HK-2 (cell line): ENCODE data around the gene ARMC2.

Experiments used
- DNase-seq: peaks from one replicate; pipeline ENCODE4 v3.0.0-alpha.2; 2018; ENCODE audit not compliant: unreplicated experiment

ARMC2 gene

DNA sequence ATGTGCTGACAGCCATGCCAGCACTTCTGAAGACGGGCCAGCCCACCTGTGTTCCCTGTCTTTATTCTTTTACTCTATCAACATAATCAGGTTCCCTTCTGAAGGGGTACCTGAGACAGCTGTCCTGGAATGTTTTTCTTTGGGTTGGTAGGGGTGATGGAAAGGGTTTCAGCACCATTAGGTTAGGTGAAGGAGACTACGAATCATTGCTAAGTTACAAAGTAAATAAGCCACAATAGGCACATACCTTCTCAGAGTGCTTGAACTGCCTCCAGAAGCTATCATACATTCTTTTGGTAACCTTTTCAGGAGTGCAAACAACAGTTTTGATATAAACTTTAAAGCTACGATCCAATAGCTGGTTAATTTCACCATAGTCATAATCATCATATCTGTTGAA is 140.1 kb downstream of the ARMC2 start:
- DNase-seq, result no peak

DNA sequence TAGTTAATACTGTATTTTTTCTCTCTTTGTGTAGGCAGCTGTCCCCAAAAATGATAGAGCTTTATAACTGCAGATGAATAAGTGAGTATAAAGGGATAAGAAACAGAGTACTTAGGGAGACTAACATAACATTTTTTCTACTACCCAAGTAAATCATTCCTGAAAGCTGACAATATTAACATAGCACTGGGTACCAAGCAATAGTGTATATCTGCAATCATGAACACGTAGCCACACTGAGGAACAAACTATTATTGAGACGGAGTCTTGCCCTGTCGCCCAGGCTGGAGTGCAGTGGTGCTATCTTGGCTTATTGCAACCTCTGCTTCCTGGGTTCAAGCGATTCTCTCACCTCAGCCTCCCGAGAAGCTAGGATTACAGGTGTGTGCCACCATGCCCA is 140.5 kb downstream of the ARMC2 start:
- no peak for DNase-seq

DNA sequence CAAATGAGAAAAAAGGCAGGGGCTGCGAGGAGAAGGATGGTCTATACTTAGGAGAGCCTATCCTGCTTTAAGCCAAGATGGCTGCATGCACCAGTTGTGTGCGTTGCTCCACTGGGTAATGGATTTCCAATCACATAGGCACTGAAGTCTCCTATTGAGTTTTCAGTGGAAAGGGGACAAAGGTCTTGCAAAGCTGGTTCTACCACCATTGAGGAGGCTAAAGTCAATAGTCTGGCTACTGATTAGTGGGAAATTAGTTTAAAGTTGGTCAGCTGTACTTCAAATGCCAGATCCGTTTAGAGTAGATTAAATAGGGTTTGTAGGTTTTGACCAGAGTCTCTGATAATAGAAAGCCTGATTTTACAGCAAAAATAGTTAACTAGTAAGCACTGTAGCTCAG is 141.5 kb downstream of the ARMC2 start:
- DNase-seq, result no peak

DNA sequence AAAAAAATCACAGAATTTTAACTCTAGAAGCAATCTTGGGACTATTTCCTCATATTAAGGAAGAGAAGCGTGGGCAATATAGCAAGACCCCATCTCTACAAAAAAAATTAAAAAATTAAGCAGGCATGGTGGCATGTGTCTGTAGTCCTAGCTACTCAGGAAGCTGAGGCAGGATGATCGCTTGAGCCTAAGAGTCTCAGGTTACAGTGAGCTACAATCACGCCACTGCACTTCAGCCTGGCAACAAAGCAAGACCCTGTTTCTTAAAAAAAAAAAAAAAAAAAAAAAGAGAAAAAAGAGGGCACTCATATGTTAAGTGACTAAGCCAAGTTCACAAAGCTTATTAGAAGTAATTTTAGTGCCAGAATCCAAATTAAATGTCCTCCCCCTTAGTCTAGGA is 145.7 kb downstream of the ARMC2 start:
- DNase-seq, result no peak

DNA sequence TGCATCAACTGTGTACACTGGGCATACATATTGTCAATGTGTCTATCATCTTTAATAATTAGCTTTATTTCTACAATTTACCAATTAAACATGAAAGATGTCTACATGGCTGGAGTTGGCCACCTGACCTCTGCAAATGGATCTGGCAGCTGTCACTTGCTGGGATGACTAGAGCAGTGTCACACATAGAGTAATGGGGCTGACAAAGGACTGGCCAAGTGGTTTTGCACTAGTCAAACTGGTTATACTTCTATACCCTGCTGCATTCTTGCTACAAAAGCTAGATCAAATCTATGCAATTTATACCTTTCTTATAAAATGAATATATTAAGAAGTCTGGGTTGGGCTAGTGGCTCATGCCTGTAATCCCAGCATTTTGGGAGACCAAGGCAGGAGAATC is 147.1 kb downstream of the ARMC2 start:
- no peak for DNase-seq

DNA sequence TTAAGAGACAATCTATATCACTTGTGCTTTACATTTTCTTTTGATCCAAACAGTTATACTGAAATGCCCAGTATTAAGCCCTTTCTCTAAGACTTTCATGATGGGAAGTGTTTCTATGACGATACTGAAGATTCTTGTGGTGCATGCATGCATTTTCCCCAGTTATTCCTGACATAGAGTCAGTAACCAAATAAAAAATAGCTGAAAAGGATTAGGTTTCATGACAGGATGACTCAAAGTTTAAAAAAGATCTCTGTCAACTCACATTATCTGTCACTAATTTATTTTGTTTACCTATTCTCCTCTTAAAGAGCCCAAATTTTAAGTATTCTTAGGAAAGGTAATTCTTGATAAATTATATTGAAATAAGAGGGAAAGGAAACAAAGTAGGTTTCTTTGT is 148.0 kb downstream of the ARMC2 start:
- DNase-seq, result no peak

DNA sequence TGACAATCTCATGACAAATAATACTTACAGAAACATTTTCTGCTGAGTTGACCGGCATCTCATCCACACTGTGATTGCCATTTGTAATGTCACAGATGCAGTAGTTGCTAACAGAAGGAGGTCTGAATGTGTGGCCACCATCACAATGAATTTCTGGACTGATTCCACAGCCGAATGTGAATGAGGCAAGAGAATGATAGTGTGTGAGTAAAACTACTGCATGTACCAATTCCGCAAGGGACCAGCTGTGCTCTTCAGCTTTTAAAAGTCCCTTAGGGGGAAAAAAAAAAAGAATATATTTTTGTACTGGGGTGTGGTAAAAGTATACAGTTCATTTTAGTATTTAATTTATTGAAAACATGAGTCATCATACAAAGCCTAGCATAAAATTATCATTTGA is 150.3 kb downstream of the ARMC2 start:
- no peak for DNase-seq

DNA sequence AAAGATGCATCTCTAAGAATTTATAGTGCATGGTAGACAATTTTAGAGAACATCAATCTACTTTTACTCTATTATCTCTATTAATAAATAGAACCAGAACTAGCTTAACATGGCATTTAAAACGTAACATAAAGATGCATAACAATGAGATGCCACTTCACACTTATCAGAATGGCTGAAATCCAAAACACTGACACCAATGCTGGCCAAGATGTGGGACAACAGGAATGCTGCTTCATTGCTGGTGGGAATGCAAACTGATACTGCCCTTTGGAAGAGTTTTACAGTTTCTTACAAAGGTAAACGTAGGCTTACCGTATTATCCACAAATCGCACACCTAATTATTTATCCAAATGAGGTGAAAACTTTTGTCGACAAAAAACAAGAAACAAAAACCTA is 151.2 kb downstream of the ARMC2 start:
- no peak for DNase-seq

DNA sequence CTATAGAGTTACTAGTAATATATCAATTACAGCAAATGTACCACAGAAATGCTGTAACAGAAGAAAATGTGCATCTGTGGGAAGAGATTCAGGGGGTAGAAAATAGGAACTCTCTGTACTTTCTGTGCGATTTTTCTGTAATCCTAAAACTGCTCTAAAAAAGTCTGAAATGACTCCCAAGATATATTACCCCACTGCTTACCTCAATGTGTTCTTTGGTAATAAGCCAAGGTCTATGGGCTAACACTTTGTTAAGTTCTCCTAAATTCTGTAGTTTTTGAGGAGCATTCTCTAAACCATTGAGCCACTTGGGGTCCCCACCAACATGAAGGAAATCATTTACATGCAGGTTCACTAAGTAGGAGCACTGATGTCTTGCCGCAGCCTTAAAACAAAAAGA is 152.1 kb downstream of the ARMC2 start:
- DNase-seq, result no peak

DNA sequence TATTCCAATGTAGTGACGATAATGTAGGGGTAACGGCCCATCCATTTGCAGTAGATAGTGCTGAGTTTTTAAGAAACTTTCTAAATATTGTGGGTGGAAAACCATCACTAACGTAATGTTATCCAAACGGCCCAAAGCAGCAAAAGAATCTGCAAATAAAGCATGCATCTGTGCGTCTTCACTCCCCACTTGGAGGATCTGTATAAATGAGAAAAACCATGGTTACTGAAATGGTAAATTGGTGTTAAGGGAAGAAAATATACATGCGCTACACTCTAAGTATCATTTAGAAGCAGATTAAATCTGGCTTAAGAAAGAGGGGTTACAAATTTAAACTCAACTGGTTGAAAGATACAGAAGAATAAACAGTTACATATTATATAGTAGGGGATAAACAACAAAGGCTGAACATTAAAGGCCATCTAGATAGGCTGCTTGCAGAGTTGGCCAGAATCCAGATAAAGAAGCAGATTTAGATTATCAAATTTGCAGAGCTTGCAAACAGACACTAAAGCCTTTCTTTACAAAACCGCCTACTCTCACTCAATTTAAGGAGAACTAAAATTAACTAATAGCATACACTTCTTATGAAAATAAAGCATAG is 153.2 kb downstream of the ARMC2 start:
- no peak for DNase-seq

DNA sequence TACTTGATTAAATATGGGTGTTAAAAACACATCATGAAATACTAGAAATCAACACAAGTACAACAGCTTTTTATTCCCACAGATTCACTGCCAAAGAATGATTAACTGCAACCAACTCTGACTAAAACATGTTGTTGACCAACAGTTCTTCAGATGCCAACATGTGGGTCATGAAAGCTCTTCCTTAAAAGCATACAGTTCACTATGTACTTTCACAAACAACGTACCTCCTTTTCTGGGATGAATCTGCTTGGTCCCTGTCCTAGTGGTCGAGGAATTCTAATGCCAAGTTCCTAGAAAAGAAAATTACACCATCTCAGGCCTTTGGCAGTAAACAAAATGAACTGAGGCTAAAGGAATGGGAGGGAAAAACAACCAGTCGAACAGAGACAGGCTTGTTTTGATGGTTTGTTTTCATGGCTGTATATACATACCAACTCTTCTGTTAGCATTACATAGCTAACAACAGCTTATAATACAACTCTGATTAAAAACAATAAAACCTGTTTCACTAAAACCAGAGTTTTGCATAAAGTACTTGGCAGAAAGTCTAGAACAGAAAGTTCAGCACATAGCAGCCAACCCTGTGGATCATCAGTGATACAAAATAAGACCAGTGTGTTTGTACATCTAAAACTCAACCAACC is 154.0 kb downstream of the ARMC2 start:
- no peak for DNase-seq

DNA sequence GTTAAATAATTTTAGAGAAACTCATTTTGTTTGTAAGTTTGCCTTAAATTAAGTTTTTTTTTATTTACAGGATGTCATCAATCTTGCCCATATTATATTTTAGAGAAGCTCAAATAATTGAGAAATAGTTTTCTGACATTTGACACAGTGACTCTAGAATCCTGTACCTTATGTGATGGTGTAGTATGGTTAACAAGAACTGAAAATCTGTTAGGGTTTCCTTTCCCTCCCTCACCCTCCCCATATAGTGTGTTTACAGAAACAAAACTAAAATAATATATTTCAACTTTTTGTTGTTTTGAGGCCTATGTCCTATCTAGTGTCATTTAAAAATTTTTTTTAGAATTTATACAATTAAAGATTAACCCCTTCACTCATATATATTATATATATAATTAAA is 154.7 kb downstream of the ARMC2 start:
- no peak for DNase-seq

DNA sequence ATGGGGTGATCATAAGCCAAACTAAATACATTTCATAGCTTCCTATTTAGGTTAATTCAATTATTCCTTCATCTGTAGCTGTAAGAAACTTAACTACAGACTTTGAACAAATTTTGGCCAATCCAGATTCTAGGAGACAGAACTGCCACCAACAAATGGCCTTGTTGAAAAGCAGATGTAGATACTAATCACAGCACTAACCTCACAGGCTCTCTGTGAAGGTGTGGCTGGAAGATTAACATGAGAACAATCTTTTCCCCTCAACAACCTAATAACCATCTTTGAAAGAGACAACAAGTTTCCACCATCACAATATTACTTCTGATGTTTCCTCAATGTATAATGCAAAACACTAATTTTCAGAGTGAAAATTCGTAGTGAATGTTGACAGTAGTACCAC is 158.6 kb downstream of the ARMC2 start:
- no peak for DNase-seq

DNA sequence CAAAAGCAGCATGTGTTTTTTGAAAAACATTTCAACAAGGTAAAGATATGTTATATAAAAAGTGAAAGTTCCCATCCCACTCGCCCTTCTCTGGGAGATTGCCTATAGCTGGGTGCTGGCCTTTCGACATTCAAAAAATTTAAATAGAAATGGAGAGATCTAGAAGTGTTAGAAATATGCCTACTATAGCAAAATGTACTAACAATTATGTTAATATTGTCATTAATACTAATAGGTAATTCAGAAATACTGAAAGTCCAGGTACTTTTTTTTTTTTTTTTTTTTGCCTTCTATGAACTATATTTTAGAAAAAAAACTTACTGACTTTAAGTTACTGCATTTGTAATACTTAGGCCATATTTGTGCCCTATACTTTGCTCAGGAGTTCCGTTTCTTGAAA is 159.3 kb downstream of the ARMC2 start:
- DNase-seq, result no peak

DNA sequence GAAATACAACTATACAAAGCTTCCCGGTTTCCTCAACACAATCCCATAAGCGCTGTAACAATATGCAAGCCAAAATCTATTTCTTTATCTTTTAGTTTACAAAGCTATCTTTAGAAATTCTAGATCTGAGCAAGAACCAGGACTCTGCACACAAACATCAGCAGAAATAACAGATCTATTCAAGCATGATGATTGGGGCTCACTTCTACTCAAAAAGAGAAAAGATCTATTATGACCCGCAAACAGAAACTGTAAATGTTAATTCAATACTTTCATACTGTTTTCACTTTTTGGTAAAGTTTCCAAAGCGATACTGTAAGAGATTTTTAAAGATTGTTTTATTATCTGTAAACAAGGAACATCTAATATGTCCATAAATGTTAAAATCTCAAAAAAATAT is 159.8 kb downstream of the ARMC2 start:
- DNase-seq, result no peak

DNA sequence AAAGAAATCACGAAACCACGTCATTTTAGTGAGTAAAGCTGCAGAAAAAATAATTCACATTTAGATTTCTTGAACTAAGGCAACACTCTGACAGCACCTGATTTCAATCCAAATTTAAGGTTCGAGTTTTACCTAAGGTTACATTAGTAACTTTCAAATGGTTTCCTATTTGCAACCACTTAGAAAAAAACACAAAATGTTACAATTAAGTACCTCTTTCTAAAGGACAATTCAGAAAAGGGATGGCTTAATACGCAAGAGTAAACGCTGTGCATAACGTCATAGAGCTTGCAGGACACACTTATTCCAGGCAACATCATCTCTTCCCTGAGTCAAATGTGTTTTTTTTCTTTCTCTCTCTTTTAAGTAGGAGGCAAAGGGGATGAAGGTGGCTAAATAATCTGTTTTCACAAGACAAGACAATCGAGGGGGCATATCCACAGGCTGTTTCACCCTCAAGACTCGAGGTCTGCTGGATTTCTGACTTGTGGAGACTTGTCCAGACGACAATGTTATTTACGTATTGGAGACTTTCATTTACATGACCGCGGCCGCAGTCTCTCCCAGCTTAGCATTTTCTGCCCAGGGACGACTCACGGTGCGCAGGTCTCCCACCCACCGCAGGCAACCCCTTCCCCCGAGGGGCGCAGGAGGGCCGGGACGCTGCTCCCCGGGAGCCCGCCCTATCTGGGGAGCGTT is 160.5 kb downstream of the ARMC2 start:
- DNase-seq, result no peak

DNA sequence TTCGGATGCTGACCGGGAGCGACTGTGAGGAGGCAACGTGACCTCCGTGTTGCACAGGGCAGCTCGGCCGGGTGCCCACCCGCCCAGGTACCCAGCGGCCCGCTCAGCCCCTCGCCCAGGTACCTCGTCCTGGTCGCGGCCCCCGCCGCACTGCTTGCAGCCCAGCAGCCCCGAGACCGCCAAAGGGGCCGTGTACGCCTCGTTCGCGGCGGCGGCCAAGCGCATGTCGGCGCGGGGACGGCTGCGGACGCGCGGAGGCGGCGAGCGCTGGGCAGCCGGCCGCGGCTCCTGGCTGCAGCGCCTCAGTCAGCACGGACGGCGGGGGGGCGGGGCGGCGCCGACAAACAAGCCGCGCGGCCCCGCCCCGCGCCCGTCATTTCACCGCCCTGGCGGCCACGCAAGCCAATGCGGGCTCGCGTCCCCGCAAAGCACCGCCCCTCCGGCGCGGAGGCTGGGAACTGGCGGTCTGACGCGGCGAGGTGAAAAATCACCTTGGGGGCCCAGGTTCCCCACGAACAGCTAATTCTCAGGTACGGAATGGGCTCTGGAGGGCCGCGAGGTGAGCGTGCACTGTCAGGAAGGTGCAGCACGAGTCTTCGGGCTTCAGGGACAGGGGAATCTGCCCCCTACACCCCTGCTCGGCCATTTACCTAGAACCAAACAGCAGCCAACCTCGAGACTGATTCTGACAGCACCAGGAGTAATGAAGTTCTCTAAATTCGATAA is 161.2 kb downstream of the ARMC2 start:
- peak; percentile 88 for DNase-seq

DNA sequence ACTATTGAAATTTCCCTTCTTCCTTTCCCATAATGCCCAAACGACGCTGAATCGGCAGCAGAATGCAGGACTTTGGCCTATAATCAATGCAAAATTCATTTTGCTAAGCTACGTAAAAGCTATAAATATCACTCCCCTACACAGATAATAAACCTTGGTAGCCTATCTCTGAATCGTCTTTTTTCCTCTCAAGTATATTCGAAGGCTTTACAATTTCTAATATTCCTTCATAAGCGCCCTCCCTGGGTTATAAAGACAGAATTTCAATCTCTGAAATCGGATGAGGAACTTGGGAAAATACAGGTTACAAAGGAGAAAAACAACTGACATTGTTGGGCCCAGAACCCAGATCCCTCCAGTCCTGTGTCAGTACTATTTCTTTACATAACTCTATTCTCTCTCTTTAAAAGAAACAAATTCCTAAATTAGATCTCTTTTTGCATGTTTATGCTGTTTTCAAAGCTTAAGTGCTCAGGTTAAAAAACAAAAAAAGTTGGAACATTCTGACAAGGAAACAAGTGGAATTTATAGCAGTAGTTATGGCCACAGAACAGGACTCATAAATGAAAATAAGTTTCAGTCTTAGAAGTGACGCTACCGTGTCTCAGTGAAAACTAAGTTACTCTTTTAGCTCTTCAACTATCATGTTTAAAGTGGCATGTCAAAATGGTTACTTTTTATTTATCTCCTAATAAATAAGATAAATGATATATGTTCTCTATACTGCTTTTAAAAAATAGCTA is 161.9 kb downstream of the ARMC2 start:
- DNase-seq, result no peak

DNA sequence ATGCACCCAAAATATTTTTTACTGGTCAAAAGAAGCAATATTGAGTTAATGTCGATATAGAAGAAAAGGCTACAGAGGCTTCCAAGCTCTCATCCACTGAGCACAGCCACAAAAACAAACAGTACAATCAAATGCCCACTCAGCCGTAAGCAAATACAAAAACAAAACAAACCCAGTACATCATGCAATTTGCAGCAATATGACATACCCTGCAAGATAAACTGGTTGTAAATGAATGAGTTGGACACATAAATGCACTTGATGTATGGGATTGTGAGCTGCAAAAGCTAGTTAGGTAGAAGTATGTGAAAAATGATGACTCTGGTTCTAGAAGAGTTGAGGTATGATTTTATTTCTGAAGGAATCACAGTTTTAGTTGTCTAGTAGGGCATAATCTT is 162.5 kb downstream of the ARMC2 start:
- no peak for DNase-seq

DNA sequence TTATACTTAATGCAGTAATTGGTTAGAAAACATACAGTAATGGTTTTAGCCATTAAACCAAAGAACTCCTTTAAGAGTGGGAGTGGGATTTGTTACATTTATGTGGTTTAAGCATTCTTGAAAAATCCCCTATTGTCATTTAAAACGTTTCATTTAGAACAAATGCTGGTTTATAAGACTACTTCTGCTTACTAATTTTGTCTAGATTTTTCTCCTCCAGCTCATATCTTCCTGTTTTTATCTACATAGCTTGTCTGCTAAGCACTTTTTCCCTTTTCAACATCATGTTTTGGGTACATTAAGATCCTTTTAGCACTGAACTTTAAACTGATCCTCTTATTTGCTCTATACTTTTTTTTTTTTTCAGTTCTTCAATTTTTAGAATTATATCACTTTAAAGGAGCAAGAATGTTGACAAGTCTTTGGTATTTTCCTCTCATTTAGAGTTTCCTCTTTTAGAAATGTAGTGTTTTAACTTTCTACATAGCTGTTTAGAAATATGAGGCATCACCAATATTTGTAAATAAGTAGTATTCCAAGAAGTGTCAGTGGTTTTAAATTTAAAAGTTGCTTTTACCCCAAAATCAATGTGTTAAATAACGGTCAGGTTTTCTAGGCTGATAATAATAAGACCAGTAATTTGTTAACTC is 165.6 kb downstream of the ARMC2 start:
- no peak for DNase-seq

DNA sequence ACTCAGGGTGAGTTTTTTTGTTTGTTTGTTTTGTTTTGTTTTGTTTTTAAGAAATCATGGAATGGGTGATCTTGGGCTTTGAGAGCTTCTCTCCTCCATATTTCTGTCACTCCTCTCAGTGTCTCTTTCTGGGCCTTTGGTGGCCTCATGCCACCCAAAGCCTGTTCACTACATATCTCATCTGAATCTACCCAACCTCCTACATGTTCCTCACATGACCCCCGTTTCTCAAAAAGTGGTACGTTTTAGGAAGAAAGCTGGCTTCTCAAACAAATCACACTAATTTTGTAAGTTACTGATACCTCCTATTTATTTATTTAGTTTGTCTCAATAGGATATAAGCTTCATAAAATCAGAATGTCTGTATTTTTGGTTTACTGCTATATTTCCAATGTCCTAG is 166.4 kb downstream of the ARMC2 start:
- DNase-seq, result no peak

DNA sequence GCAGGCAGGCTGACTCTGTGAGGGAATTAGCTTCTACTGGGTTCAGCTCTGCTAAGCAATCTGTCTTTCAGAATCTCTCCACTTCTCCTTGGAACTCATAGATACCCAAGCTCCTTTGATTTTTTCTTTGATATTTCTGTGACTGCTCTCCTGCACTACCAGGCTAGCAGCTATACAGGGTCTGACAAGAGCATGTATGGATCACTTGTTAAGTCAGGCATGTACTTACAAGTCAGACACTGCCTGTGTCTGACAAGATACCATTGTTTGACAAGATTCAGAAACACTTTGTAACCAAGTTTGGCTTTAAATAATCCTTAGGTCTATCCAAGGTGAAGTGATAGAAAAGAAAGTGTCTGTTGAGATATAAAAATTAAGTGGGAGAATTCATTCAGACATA is 167.0 kb downstream of the ARMC2 start:
- no peak for DNase-seq
